ENCODE results near the gene CCKAR. TPM values are rescaled to one million over a fixed set of nuclear protein-coding genes. Genes with fewer than 3 reads are reported as not detected.

The CCKAR gene
- total RNA-seq, 2 donors from 2014 or later, result 1.2 TPM; not detected in 1

GRCh38 chr4:26451597-26451996 is 38.7 kb downstream of the CCKAR start:
- no peaks in the 10 kb centered on the region for H3K9me3 ChIP-seq
- no peak overlapping the region for H3K27ac ChIP-seq
- no peaks in the 10 kb centered on the region for H3K27me3 ChIP-seq (replicated peaks; ENCODE audit: insufficient read depth)
- H3K36me3 ChIP-seq, result no peaks in the 10 kb centered on the region
- H3K4me3 ChIP-seq, result no peak overlapping the region
- ATAC-seq (ENCODE audit: insufficient number of reproducible peaks, low FRiP score, low read depth), result no peak
- DNase-seq (ENCODE audit: low spot score), result no peak
- no peak for TF ChIP-seq CTCF (IDR thresholded peaks at IDR 0.05)
- no peaks in the 10 kb centered on the region for H3K4me1 ChIP-seq (ENCODE audit: control insufficient read depth in 1 of 2, low read depth in 2 of 2)

GRCh38 chr4:26450418-26450817 is 39.9 kb downstream of the CCKAR start:
- no peak overlapping the region for H3K4me3 ChIP-seq
- H3K27ac ChIP-seq, result no peak overlapping the region
- H3K9me3 ChIP-seq, result no peaks in the 10 kb centered on the region
- no peak for ATAC-seq (ENCODE audit: insufficient number of reproducible peaks, low FRiP score, low read depth)
- H3K27me3 ChIP-seq (replicated peaks; ENCODE audit: insufficient read depth), result no peaks in the 10 kb centered on the region
- DNase-seq (ENCODE audit: low spot score), result no peak
- no peaks in the 10 kb centered on the region for H3K36me3 ChIP-seq
- TF ChIP-seq CTCF (IDR thresholded peaks at IDR 0.05), result no peak
- no peaks in the 10 kb centered on the region for H3K4me1 ChIP-seq (ENCODE audit: control insufficient read depth in 1 of 2, low read depth in 2 of 2)

GRCh38 chr4:26447378-26447777 is 42.9 kb downstream of the CCKAR start:
- DNase-seq (ENCODE audit: low spot score) (no peak), ATAC-seq (ENCODE audit: insufficient number of reproducible peaks, low FRiP score, low read depth) (no peak)
- Histone ChIP-seq H3K27ac (no peak overlapping the region), H3K4me1 (ENCODE audit: control insufficient read depth in 1 of 2, low read depth in 2 of 2) (no peaks in the 10 kb centered on the region), H3K36me3 (no peaks in the 10 kb centered on the region), H3K27me3 (replicated peaks; ENCODE audit: insufficient read depth) (no peaks in the 10 kb centered on the region), H3K9me3 (no peaks in the 10 kb centered on the region), H3K4me3 (no peak overlapping the region)
- TF ChIP-seq CTCF (IDR thresholded peaks at IDR 0.05), result no peak

- DNase-seq (ENCODE audit: low spot score) (no peak), ATAC-seq (ENCODE audit: insufficient number of reproducible peaks, low FRiP score, low read depth) (no peak)
- no peak for TF ChIP-seq CTCF (IDR thresholded peaks at IDR 0.05)
- no peaks in the 10 kb centered on the region for H3K27me3 ChIP-seq (replicated peaks; ENCODE audit: insufficient read depth)
- no peaks in the 10 kb centered on the region for H3K4me1 ChIP-seq (ENCODE audit: control insufficient read depth in 1 of 2, low read depth in 2 of 2)
- peaks cover under 1% of the 10 kb centered on the region for H3K36me3 ChIP-seq
- no peaks in the 10 kb centered on the region for H3K9me3 ChIP-seq
- no peak overlapping the region for H3K27ac ChIP-seq
- no peak overlapping the region for H3K4me3 ChIP-seq
These were observed 48.5 kb downstream of the CCKAR start for GRCh38 chr4:26441771-26442170.

GRCh38 chr4:26441102-26441501 is 49.2 kb downstream of the CCKAR start:
- Histone ChIP-seq H3K4me1 (ENCODE audit: control insufficient read depth in 1 of 2, low read depth in 2 of 2) (no peaks in the 10 kb centered on the region), H3K4me3 (no peak overlapping the region), H3K27me3 (replicated peaks; ENCODE audit: insufficient read depth) (no peaks in the 10 kb centered on the region), H3K9me3 (no peaks in the 10 kb centered on the region), H3K36me3 (peaks cover 3% of the 10 kb centered on the region), H3K27ac (no peak overlapping the region)
- ATAC-seq (ENCODE audit: insufficient number of reproducible peaks, low FRiP score, low read depth), result no peak
- TF ChIP-seq CTCF (IDR thresholded peaks at IDR 0.05), result no peak
- DNase-seq (ENCODE audit: low spot score), result no peak
